Activated naive CD4-positive, alpha-beta T cell treated with anti-CD3 and anti-CD28 coated beads, Interleukin-2, amount 50 U/mL, for 24 hours (primary cell): Measurements from ENCODE around the gene GLP2R.

Source experiments
- H3K27ac Mint-ChIP-seq: one replicate; pipeline ENCODE4 v1.8.0; 2021; ENCODE audit warnings: mild to moderate bottlenecking, mixed read lengths
- H3K27me3 Mint-ChIP-seq: one replicate; pipeline ENCODE4 v1.8.0; 2021; ENCODE audit warnings: mixed read lengths
- H3K36me3 Mint-ChIP-seq: one replicate; pipeline ENCODE4 v1.8.0; 2021; ENCODE audit warnings: mixed read lengths
- H3K4me1 Mint-ChIP-seq: one replicate; pipeline ENCODE4 v1.8.0; 2021; ENCODE audit warnings: mixed read lengths
- H3K4me3 Mint-ChIP-seq: one replicate; pipeline ENCODE4 v1.8.0; 2021; ENCODE audit warnings: mild to moderate bottlenecking, mixed read lengths
- H3K9me3 Mint-ChIP-seq: one replicate; pipeline ENCODE4 v1.8.0; 2021; ENCODE audit warnings: mixed read lengths

Gene GLP2R

GRCh38 chr17:9806699-9807098 lies 19.0 kb upstream of the GLP2R start:
- H3K9me3 Mint-ChIP-seq = peaks cover 9% of the 10 kb centered on the region
- no peak overlapping the region for H3K27ac Mint-ChIP-seq
- H3K4me3 Mint-ChIP-seq = no peak overlapping the region
- H3K4me1 Mint-ChIP-seq = no peaks in the 10 kb centered on the region
- no peaks in the 10 kb centered on the region for H3K36me3 Mint-ChIP-seq
- H3K27me3 Mint-ChIP-seq = peaks cover 10% of the 10 kb centered on the region

DNA sequence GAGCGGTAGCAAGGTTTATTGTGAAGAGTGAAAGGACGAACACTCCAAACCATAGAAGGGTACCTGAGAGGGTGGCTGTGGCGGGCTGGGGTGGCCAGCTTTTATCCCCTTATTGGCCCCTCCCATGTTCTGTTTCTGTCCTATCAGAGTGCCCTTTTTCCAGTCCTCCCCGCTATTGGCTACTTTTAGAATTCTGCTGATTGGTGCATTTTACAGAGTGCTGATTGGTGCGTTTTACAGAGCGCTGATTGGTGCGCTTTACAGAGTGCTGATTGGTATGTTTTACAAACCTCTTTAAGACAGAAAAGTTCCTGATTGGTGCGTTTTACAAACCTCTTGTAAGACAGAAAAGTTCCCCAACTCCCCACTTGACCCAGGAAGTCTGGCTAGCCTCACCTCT lies 16.3 kb upstream of the GLP2R start:
- Mint-ChIP-seq H3K4me3 (no peak overlapping the region), H3K36me3 (no peaks in the 10 kb centered on the region), H3K4me1 (no peaks in the 10 kb centered on the region), H3K9me3 (peaks cover 9% of the 10 kb centered on the region), H3K27ac (no peak overlapping the region), H3K27me3 (peaks cover 5% of the 10 kb centered on the region)

- Mint-ChIP-seq H3K4me1 (no peaks in the 10 kb centered on the region), H3K27ac (no peak overlapping the region), H3K36me3 (no peaks in the 10 kb centered on the region), H3K27me3 (peaks cover 4% of the 10 kb centered on the region), H3K9me3 (no peaks in the 10 kb centered on the region), H3K4me3 (no peak overlapping the region)
Observed at GRCh38 chr17:9810100-9810949, 15.4 kb upstream of the GLP2R start.

DNA sequence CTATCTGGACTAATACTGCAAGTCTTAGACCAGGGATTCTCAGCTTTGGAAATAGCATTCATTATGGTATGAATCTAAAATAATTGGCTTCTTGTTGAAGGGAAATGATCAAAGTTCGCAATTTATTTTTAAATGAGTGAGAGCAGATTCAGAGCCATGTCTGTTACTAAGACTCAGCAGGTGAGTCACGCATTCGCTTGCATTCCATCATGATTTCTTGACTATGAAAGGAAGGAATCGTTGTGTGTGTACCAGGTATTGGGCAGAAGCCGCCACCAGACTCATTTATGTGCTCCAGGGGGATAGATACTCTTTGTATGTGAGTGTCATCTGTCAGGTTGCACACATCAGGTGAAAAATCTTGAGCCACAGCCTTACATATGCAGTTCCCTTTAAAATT lies 14.6 kb upstream of the GLP2R start:
- Mint-ChIP-seq H3K9me3 (no peaks in the 10 kb centered on the region), H3K27me3 (peaks cover 2% of the 10 kb centered on the region), H3K4me1 (no peaks in the 10 kb centered on the region), H3K27ac (no peak overlapping the region), H3K4me3 (no peak overlapping the region), H3K36me3 (no peaks in the 10 kb centered on the region)

DNA sequence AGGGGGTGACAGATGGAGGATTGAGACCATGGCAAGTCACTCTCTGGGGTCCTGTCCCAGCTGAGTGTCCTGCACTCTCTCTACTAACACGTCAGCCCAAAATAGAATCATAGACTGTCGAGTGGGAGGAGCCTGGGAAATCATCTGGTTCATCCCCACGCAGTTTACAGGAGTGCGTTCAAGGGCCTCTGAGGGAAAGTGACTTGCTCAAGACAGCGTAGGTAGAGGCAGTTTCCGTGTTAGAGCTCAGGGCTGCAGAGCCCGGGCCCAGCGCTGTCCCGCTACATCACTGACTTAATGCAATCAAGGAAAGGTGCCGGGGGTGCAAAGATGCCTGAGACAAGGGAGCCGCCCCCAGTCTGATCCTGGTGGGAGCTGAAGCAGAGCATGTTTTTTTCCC lies 14.2 kb upstream of the GLP2R start:
- no peak overlapping the region for H3K4me3 Mint-ChIP-seq
- no peak overlapping the region for H3K27ac Mint-ChIP-seq
- no peaks in the 10 kb centered on the region for H3K36me3 Mint-ChIP-seq
- no peaks in the 10 kb centered on the region for H3K4me1 Mint-ChIP-seq
- no peaks in the 10 kb centered on the region for H3K9me3 Mint-ChIP-seq
- H3K27me3 Mint-ChIP-seq = no peaks in the 10 kb centered on the region

DNA sequence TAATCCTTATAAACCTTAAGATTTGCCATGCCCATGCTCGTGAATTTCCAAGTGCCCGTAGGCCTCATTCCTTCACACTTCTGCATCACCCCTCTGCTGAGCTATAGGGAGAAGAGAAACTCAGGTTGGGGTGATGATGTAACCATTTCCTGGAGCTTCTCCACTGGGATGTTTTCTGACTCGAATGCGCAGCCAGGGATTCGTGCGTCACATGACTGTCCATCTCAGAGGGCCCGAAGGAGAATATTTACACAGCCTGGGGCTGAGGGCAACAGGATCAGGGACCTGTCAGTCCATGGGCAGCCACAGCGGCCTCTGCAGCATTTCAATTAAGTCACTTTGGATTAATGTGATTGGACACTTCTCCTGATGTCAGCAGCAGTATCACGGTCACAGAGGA lies 12.6 kb upstream of the GLP2R start:
- no peaks in the 10 kb centered on the region for H3K27me3 Mint-ChIP-seq
- H3K27ac Mint-ChIP-seq = no peak overlapping the region
- no peaks in the 10 kb centered on the region for H3K4me1 Mint-ChIP-seq
- H3K9me3 Mint-ChIP-seq = no peaks in the 10 kb centered on the region
- H3K36me3 Mint-ChIP-seq = no peaks in the 10 kb centered on the region
- H3K4me3 Mint-ChIP-seq = no peak overlapping the region

- no peak overlapping the region for H3K27ac Mint-ChIP-seq
- H3K36me3 Mint-ChIP-seq = no peaks in the 10 kb centered on the region
- H3K4me1 Mint-ChIP-seq = no peaks in the 10 kb centered on the region
- no peaks in the 10 kb centered on the region for H3K9me3 Mint-ChIP-seq
- no peaks in the 10 kb centered on the region for H3K27me3 Mint-ChIP-seq
- H3K4me3 Mint-ChIP-seq = no peak overlapping the region
Observed at GRCh38 chr17:9814337-9814945, 11.3 kb upstream of the GLP2R start.

- H3K4me1 Mint-ChIP-seq = no peaks in the 10 kb centered on the region
- no peaks in the 10 kb centered on the region for H3K36me3 Mint-ChIP-seq
- H3K27me3 Mint-ChIP-seq = no peaks in the 10 kb centered on the region
- no peak overlapping the region for H3K27ac Mint-ChIP-seq
- no peaks in the 10 kb centered on the region for H3K9me3 Mint-ChIP-seq
- H3K4me3 Mint-ChIP-seq = no peak overlapping the region
Observed at GRCh38 chr17:9816472-9816871, 9.3 kb upstream of the GLP2R start.

GRCh38 chr17:9817086-9817485 lies 8.6 kb upstream of the GLP2R start:
- Mint-ChIP-seq H3K9me3 (no peaks in the 10 kb centered on the region), H3K36me3 (no peaks in the 10 kb centered on the region), H3K27me3 (no peaks in the 10 kb centered on the region), H3K4me1 (no peaks in the 10 kb centered on the region), H3K4me3 (no peak overlapping the region), H3K27ac (no peak overlapping the region)

- H3K4me1 Mint-ChIP-seq = no peaks in the 10 kb centered on the region
- H3K9me3 Mint-ChIP-seq = no peaks in the 10 kb centered on the region
- H3K36me3 Mint-ChIP-seq = no peaks in the 10 kb centered on the region
- no peak overlapping the region for H3K4me3 Mint-ChIP-seq
- no peak overlapping the region for H3K27ac Mint-ChIP-seq
- peaks cover 4% of the 10 kb centered on the region for H3K27me3 Mint-ChIP-seq
Observed at GRCh38 chr17:9818760-9819159, 7.0 kb upstream of the GLP2R start.

GRCh38 chr17:9820448-9820847 lies 5.3 kb upstream of the GLP2R start:
- no peaks in the 10 kb centered on the region for H3K4me1 Mint-ChIP-seq
- H3K9me3 Mint-ChIP-seq = no peaks in the 10 kb centered on the region
- H3K36me3 Mint-ChIP-seq = no peaks in the 10 kb centered on the region
- peaks cover 4% of the 10 kb centered on the region for H3K27me3 Mint-ChIP-seq
- H3K4me3 Mint-ChIP-seq = no peak overlapping the region
- H3K27ac Mint-ChIP-seq = no peak overlapping the region

- Mint-ChIP-seq H3K9me3 (no peaks in the 10 kb centered on the region), H3K4me1 (no peaks in the 10 kb centered on the region), H3K4me3 (no peak within 1 kb of the TSS), H3K27ac (no peak within 1 kb of the TSS), H3K27me3 (peaks cover 8% of the 10 kb centered on the region), H3K36me3 (no peaks in the 10 kb centered on the region)
Observed at GRCh38 chr17:9821921-9822320, 3.8 kb upstream of the GLP2R start, which contains the start of gene GSG1L2. Gene GSG1L2 (minus strand): TSS chr17:9822079. CDS start chr17:9822071, 8 bp downstream.

GRCh38 chr17:9824094-9824493 lies 1.6 kb upstream of the GLP2R start:
- Mint-ChIP-seq H3K4me1 (no peaks in the 10 kb centered on the region), H3K4me3 (no peak overlapping the region), H3K27me3 (peaks cover 8% of the 10 kb centered on the region), H3K27ac (no peak overlapping the region), H3K9me3 (no peaks in the 10 kb centered on the region), H3K36me3 (no peaks in the 10 kb centered on the region)

DNA sequence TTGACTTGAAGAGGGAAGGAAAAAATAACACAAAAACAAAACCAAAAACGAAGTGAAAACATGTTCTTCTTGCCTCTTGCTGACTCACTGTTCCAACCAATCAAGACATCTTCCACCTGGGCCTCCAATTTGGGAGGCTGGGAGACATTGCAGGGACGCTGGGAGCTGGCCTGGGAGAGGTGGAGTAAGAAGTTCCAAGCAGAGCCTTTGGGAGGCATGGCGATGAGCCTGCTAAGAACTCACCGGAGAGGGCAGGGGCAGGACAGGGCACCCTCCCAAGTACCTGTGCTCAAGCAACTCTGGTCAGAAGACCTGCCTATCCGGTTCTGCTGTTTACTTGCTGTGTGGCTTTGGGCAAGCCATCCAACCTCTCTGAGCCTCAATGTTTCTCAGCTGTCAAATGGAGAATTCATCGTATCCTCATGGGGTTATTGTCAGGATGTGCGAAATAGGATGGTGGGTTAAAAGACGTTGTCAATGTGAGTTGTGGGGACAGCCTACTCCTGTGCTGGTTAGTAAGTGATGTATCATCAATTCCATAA lies 856 bp upstream of the GLP2R start:
- peaks cover 8% of the 10 kb centered on the region for H3K27me3 Mint-ChIP-seq
- no peaks in the 10 kb centered on the region for H3K9me3 Mint-ChIP-seq
- no peaks in the 10 kb centered on the region for H3K36me3 Mint-ChIP-seq
- no peak overlapping the region for H3K4me3 Mint-ChIP-seq
- no peaks in the 10 kb centered on the region for H3K4me1 Mint-ChIP-seq
- no peak overlapping the region for H3K27ac Mint-ChIP-seq

- Mint-ChIP-seq H3K9me3 (no peaks in the 10 kb centered on the region), H3K4me3 (no peak overlapping the region), H3K27me3 (peaks cover 6% of the 10 kb centered on the region)
Observed at GRCh38 chr17:9828296-9829295, 2.9 kb downstream of the GLP2R start.

More at GRCh38 chr17:9828296-9829295, 2.9 kb downstream of the GLP2R start:
- H3K36me3 Mint-ChIP-seq = no peaks in the 10 kb centered on the region
- no peaks in the 10 kb centered on the region for H3K4me1 Mint-ChIP-seq
- no peak overlapping the region for H3K27ac Mint-ChIP-seq
